Measurements from ENCODE around the gene TRMO. TPM values are rescaled to one million over a fixed set of nuclear protein-coding genes. Genes with fewer than 3 reads are reported as not detected.

Gene TRMO
- total and polyA plus RNA-seq, 2 of the 8 experiments (the other 6 are each of a cell fraction or from before 2014, with no cell fraction given), result 4.6 to 5.6 TPM

- TF ChIP-seq EZH2 (IDR thresholded peaks at IDR 0.05; ENCODE audit: low read depth, low read length, severe bottlenecking), result no peak
- TF ChIP-seq, protein P1, sequence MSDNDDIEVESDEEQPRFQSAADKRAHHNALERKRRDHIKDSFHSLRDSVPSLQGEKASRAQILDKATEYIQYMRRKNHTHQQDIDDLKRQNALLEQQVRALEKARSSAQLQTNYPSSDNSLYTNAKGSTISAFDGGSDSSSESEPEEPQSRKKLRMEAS (IDR thresholded peaks at IDR 0.05), result no peak
Measured at GRCh38 chr9:97911970-97912369, 10.3 kb downstream of the TRMO start (continued).

All from H1 (cell line).